AG20443 (cell line): ENCODE data around the gene SHMT2.
"Not testable (repeated sequence)": the region's sequence is repeated elsewhere in the genome, so short reads cannot be mapped to it uniquely, and the experiment has no call there.

Source experiments
- DNase-seq: peaks from one replicate; pipeline ENCODE4 v3.0.0; 2012; ENCODE audit warnings: low spot score, mixed read lengths

The SHMT2 gene

DNA sequence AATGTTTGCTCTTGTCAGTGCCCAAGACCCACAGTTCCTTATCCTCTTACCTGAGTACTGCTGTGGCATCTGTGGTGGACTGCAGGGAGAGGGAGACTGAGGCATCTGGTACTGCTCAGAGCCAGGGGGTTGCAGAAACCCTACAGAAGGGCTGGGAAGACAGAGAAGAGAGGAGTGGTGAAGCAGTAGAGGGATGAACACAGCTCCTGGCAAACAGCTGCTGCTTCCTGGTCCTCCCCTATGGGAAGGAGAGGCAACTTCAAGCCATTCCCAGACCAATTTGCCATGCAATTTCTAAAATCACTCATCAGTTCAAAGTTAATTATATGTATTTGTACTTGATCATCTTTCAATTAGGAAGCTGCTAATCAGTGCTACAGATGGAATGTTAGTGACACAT, 37.2 kb downstream of the SHMT2 start:
- DNase-seq, result no peak

- DNase-seq, result no peak
Measured at GRCh38 chr12:57268264-57268663, 38.8 kb downstream of the SHMT2 start.

- DNase-seq, result no peak
Measured at GRCh38 chr12:57270966-57271470, 41.5 kb downstream of the SHMT2 start.

- DNase-seq, result peak; percentile 38
Measured at GRCh38 chr12:57272337-57273151, 43.0 kb downstream of the SHMT2 start.

DNA sequence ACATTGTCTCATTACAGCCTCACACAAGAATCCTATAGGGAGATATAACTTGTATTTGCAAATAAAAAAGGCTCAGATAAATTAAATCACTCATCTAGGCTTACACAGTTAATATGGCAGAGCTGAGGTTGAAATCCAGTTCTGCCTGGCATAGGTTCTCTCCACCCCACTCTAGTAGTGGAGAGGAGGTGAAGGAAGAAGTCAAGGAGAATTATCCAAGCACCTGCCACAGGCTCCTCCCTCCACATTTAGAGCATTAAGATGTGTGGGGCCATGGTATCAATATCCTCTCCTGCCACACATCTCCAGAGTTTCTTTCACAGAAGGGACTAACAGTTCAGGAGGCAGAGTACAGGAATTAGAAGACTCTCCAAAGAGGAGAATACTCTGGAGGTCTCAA, 44.0 kb downstream of the SHMT2 start:
- DNase-seq, result no peak

DNA sequence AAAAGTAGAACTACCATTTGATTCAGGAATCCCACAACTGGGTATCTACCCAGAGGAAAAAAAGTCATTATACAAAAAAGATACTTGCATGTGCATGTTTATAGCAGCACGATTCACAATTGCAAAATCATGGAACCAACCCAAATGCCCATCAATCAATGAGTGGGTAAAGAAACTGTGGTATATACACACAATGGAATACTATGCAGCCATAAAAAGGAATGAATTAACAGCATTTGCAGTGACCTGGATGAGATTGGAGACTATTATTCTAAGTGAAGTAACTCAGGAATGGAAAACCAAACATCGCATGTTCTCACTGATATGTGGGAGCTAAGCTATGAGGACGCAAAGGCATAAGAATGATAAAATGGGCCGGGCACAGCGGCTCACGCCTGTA, 46.7 kb downstream of the SHMT2 start:
- DNase-seq, result not testable (repeated sequence)

- DNase-seq, result peak; percentile 49
Measured at GRCh38 chr12:57276935-57277563, 47.5 kb downstream of the SHMT2 start.

GRCh38 chr12:57278465-57279381, 49.2 kb downstream of the SHMT2 start:
- DNase-seq, result no peak

- peak; percentile 80 for DNase-seq
Measured at GRCh38 chr12:57280211-57281062, 50.9 kb downstream of the SHMT2 start.

- not testable (repeated sequence) for DNase-seq
Measured at GRCh38 chr12:57282073-57282472, 52.6 kb downstream of the SHMT2 start.
